Measurements from ENCODE around the gene TEX14. TPM values are rescaled to one million over a fixed set of nuclear protein-coding genes. Genes with fewer than 3 reads are reported as not detected.

Gene TEX14
- total and polyA plus RNA-seq, 8 donors: 0.03 to 0.06 TPM; not detected in 6

DNA sequence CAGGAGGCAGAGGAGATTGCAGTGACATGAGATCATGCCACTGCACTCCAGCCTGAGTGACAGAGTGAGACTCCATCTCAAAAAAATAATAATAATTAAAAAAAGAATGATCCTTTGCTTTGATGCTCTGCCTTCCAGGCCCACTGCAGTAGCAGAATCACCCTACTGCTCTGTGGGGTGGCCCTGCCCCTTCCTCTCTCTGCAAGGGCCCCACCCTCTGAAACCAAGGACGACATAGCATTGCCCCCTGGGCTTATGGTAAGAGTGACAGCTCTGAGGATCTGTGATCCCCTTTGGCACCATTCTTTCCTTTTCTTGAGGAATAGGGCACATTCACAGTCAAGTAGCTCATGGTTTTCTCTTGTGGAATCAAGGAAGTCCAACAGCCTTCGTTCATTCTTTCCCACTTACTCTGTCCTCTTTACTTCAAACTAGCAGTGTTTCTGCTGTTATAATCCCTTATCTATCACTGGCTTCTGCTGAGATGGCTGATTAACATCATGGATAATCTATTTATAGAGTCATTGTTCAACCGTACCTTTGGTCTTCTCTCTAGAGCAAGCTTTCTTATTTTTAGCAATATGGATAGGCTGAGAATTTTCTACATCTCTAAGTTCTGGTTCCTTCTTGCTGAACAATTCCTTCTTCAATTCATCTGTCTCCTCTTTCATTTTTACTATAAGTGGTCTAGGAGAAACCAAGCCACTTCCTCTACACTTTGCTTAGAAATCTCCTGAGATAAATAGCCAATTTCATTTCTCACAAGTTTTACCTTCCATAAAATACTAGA, 14.7 kb upstream of the TEX14 start:
- no peaks in the 10 kb centered on the region for H3K27me3 ChIP-seq
- no peaks in the 10 kb centered on the region for H3K9me3 ChIP-seq
- TF ChIP-seq POLR2AphosphoS5 (IDR thresholded peaks at IDR 0.05): no peak
- no peak for TF ChIP-seq POLR2A (IDR thresholded peaks at IDR 0.05)
- TF ChIP-seq EP300 (IDR thresholded peaks at IDR 0.05): no peak
- TF ChIP-seq, protein P1, sequence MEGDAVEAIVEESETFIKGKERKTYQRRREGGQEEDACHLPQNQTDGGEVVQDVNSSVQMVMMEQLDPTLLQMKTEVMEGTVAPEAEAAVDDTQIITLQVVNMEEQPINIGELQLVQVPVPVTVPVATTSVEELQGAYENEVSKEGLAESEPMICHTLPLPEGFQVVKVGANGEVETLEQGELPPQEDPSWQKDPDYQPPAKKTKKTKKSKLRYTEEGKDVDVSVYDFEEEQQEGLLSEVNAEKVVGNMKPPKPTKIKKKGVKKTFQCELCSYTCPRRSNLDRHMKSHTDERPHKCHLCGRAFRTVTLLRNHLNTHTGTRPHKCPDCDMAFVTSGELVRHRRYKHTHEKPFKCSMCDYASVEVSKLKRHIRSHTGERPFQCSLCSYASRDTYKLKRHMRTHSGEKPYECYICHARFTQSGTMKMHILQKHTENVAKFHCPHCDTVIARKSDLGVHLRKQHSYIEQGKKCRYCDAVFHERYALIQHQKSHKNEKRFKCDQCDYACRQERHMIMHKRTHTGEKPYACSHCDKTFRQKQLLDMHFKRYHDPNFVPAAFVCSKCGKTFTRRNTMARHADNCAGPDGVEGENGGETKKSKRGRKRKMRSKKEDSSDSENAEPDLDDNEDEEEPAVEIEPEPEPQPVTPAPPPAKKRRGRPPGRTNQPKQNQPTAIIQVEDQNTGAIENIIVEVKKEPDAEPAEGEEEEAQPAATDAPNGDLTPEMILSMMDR (IDR thresholded peaks at IDR 0.05): no peak
- H3K36me3 ChIP-seq: peaks cover 8 to 78% (median 50%) of the 10 kb centered on the region in 4 donors
- peaks cover 0 to 13% (median 0%) of the 10 kb centered on the region in 4 donors for H3K4me1 ChIP-seq
- no peak overlapping the region for H3K27ac ChIP-seq
- intact Hi-C loops (cut with DNase I; ENCODE audit: low total_unique reads): no loop called here
- no peak overlapping the region for H3K4me3 ChIP-seq
- 64 to 80% (median 70%) methylated on average over 3 of the region's 3 CpGs for WGBS, 5 donors
- no peak for DNase-seq

DNA sequence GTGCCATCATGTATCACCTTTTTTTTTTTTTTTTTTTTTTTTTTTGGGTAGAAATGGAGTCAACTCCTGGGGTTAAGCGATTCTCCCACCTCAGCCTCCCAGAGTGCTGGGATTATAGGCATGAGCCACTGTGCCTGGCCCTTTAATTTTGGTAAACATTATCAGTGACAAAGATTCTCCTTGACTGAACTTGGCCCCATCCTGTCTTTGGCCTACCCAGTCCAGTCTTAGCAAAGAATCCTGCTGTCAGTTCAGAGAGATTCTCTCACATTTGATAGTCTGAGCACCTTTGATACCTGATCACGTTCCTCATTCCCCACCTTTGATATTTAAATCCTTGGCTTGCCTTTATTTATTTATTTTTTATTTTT, 12.1 kb upstream of the TEX14 start:
- TF ChIP-seq POLR2AphosphoS5 (IDR thresholded peaks at IDR 0.05) (no peak), POLR2A (IDR thresholded peaks at IDR 0.05) (no peak), EP300 (IDR thresholded peaks at IDR 0.05) (no peak)
- TF ChIP-seq, protein P1 (IDR thresholded peaks at IDR 0.05): no peak
- H3K4me3 ChIP-seq: no peak overlapping the region
- WGBS, 5 donors: 93 to 100% (median 96%) methylated on average over 2 of the region's 2 CpGs
- peak overlapping the region in 2 of 5 donors; percentile 41 to 42 for H3K27ac ChIP-seq
- DNase-seq: no peak
- H3K4me1 ChIP-seq: peaks cover 0 to 13% (median 0%) of the 10 kb centered on the region in 4 donors
- H3K36me3 ChIP-seq: peaks cover 9 to 88% (median 66%) of the 10 kb centered on the region in 4 donors
- H3K27me3 ChIP-seq: no peaks in the 10 kb centered on the region
- H3K9me3 ChIP-seq: no peaks in the 10 kb centered on the region
- intact Hi-C loops (cut with DNase I; ENCODE audit: low total_unique reads): no loop called here

DNA sequence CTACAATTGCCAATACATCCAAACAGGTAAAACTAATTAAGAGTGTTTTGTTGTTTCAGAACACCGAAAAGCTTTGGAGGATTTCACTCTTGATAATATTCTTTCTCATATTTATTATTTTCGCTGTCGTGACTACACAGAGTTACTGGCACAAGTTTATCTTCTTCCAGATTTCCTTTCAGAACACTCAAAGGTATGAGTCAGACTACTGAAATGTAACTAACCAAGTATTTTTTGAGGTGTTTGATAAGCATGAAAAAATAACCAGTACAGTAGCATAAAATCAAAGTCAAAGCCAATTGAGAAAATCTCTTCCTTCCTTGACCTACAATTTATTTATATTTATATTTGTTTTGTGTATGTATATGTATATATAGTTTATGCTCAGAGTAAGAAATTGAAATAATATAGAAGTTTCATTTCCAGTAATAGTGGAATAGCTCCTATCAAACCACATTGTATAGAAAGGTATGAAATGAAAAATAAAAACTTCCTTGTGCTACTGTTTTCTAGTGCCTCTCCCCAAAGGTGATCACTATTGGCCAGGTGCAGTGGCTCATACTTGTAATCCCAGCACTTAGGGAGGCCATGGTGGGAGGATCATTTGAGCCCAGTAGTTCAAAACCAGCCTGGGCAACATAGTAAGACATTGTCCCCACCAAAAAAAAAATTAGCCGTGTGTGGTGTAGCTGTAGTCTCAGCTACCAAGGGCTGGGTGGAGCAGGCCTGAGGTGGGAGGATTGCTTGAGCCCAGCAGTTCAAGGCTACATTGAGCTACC, 11.5 kb upstream of the TEX14 start:
- Histone ChIP-seq H3K4me1 (peaks cover 0 to 13% (median 0%) of the 10 kb centered on the region in 4 donors), H3K4me3 (no peak overlapping the region), H3K27me3 (no peaks in the 10 kb centered on the region), H3K36me3 (peaks cover 9 to 93% (median 66%) of the 10 kb centered on the region in 4 donors), H3K9me3 (no peaks in the 10 kb centered on the region), H3K27ac (peak overlapping the region in 2 of 5 donors; percentile 41 to 42)
- TF ChIP-seq POLR2A (IDR thresholded peaks at IDR 0.05) (no peak), EP300 (IDR thresholded peaks at IDR 0.05) (no peak), POLR2AphosphoS5 (IDR thresholded peaks at IDR 0.05) (no peak)
- TF ChIP-seq, protein P1 (IDR thresholded peaks at IDR 0.05): no peak
- peak in 1 of 2 donors; percentile 22 for DNase-seq
- intact Hi-C loops (cut with DNase I; ENCODE audit: low total_unique reads): no loop called here
- WGBS, 5 donors: 36 to 60% (median 52%) methylated on average over 4 of the region's 4 CpGs

DNA sequence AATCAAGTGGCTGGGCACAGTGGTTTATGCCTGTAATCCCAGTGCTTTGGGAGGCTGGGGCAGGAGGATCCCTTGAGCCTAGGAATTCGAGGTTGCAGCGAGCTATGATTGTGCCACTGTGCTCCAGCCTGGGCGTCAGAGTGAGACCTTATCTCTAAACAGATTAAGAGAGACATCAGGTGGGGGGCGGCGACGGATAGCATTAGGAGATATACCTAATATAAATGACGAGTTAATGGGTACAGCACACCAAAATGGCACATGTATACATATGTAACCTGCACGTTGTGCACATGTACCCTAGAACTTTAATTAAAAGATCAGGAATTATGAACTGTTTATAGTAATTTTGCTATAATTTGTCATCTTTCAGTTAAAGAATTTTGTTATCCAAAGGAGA, 10.9 kb upstream of the TEX14 start:
- no peak for DNase-seq
- no peak for TF ChIP-seq EP300 (IDR thresholded peaks at IDR 0.05)
- no peak for TF ChIP-seq POLR2A (IDR thresholded peaks at IDR 0.05)

More for the DNA sequence above, 10.9 kb upstream of the TEX14 start:
- no peaks in the 10 kb centered on the region for H3K27me3 ChIP-seq
- no peak overlapping the region for H3K4me3 ChIP-seq
- H3K36me3 ChIP-seq: peaks cover 9 to 93% (median 64%) of the 10 kb centered on the region in 4 donors
- no peak overlapping the region for H3K27ac ChIP-seq
- peaks cover 0 to 13% (median 0%) of the 10 kb centered on the region in 4 donors for H3K4me1 ChIP-seq
- WGBS, 5 donors: 66 to 82% (median 72%) methylated on average over 8 of the region's 8 CpGs
- intact Hi-C loops (cut with DNase I; ENCODE audit: low total_unique reads): no loop called here
- H3K9me3 ChIP-seq: no peaks in the 10 kb centered on the region
